ENCODE results near the gene IRF2BP2. TPM values are rescaled to one million over a fixed set of nuclear protein-coding genes. Genes with fewer than 3 reads are reported as not detected.

Gene IRF2BP2
- 87.3 and 94.5 TPM in 2 replicates for total RNA-seq

DNA sequence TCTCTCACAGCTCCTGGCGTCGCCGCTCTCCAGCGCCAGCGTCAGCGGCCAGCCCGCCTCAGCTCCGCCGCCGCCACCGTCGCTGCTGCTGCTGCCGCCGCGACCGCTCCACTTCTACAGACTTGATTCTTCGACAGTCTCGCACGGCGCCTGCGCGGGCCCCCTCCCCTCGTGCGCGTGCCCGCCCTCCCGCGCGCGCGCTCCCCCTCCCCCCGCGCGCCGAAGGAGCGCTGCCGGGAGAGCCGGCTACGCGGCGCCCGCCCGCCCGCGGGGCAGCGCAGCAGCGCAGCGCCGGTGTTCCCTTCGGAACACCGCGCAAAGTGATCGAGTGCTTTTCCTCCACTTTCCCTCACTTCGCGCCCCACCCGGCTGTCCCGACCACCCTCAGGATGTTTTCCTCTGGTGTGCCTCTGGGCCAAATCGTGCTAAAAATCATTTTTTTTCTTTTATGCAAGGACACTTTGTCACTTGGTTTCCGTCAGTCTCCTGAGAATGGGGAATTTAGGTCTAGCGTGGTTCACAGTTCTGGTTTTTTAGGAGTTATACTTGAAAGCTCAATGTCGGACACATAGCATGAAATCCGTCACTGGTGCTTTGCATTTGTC lies at the start of gene IRF2BP2:
Gene IRF2BP2, minus strand, starts transcription at position 118 of the 605 bp plus-strand sequence. CDS start 684 bp downstream, outside the sequence.

Small RNA genes within 50 kb of the gene (small RNA-seq; reads per million reads assigned to genes)
- not detected for gene RF00096

Other genes starting within 250 kb of the IRF2BP2 start
- 21.7 and 25.0 TPM in 2 replicates for gene COA6, start 236.7 kb downstream of the IRF2BP2 start, total RNA-seq
- 16.4 and 26.3 TPM in 2 replicates for gene TARBP1, start 131.0 kb downstream of the IRF2BP2 start, total RNA-seq

Data from articular chondrocyte of knee joint (primary cell).